Activated T-cell treated with anti-CD3 and anti-CD28 coated beads for 24 hours (primary cell): ENCODE data around the gene CSH2.
A peak's percentile ranks its signal among the peaks of the same experiment; 100 is the strongest.

Experiments
- DNase-seq: peaks from one replicate; pipeline ENCODE4 v3.0.0-alpha.2; 2020; ENCODE audit warnings: low read depth

CSH2 gene

GRCh38 chr17:63834431-63835166 is 38.9 kb downstream of the CSH2 start:
- DNase-seq: peak; percentile 38

DNA sequence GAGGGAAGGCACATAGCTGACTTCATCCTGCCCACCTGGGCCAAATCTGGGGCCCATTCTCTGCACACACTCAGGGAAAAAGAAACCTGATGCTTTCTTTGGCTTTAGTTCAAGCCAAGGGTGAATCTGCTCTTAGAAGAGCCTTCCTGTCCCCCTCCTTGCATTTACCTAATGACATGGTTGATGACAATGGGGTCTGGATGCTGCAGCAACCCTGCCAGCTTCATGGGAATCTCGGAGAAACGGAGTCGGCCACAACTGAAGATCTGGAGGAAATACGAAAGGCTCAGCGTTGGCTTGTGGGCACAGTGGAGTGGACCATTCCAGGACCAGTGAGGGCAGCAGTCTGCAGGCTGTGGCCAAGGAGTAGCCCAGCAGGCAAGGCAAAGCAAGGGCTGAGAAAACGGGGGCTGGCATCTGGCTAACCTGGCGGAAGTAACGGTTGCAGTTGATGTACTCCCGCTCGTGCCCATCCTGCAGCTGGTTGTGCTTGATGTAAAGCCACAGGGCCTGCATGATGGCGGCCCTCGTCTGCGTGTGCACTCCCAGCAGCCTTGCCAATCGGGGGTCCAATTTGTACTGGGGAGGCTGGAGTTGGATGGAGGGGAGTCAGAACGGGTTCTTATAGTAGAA is 39.6 kb downstream of the CSH2 start:
- no peak for DNase-seq

GRCh38 chr17:63833026-63833740 is 40.3 kb downstream of the CSH2 start:
- no peak for DNase-seq

GRCh38 chr17:63832455-63832854 is 41.0 kb downstream of the CSH2 start:
- no peak for DNase-seq

DNA sequence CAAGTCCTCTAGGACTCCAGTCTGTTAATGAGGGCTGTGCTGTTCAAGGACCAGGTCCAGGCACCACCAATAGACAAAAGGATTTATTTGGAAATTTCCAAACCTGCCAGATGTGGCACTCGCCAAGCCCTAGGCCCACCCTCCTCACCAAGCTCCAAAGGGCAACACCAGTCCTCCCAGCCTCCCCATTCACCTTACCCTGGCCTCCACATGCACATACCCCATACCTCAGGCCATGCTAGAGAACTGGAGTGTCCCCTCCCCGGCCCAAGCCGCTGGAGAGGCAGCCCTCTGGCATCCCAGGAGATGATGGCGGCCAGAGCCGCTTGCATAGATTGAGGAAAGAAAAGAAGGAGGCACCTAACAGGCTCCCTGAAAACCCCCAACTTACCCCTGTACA is 41.5 kb downstream of the CSH2 start:
- no peak for DNase-seq

DNA sequence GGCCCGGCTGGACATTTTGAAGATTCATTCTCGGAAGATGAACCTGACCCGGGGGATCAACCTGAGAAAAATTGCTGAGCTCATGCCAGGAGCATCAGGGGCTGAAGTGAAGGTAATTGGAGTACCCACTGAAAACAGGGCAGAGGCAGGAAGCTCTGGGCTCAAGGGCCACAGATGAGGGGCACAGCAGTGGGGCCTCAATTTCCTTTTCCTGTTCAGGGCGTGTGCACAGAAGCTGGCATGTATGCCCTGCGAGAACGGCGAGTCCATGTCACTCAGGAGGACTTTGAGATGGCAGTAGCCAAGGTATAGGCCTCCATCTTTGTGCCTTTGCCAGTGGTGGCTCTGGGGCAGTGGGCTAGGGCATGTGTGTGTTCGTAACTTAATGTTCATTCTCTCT is 42.0 kb downstream of the CSH2 start:
- no peak for DNase-seq

GRCh38 chr17:63830904-63831491 is 42.5 kb downstream of the CSH2 start:
- DNase-seq: no peak

- DNase-seq: no peak
Measured at GRCh38 chr17:63830278-63830677, 43.2 kb downstream of the CSH2 start.

GRCh38 chr17:63828936-63829335 is 44.5 kb downstream of the CSH2 start:
- DNase-seq: no peak

DNA sequence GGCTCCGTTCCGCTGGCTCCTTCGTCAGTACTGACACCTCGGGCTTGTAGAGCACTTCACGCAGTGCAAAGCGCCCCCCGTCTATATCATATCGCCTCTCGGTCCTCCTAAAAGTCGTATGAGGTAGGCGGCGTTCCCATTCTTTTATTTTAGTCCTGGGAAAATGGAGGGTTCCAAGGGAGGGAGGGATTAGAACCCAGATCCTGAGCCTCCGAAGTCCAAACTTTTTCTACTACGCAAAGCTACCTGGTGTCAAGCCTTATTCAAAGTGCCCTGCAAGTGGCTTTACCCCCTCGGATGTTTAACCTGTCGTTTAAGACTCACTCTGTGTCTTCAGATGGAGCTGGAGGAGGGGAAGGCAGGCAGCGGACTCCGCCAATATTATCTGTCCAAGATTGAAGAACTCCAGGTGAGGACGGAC is 45.7 kb downstream of the CSH2 start:
- no peak for DNase-seq

DNA sequence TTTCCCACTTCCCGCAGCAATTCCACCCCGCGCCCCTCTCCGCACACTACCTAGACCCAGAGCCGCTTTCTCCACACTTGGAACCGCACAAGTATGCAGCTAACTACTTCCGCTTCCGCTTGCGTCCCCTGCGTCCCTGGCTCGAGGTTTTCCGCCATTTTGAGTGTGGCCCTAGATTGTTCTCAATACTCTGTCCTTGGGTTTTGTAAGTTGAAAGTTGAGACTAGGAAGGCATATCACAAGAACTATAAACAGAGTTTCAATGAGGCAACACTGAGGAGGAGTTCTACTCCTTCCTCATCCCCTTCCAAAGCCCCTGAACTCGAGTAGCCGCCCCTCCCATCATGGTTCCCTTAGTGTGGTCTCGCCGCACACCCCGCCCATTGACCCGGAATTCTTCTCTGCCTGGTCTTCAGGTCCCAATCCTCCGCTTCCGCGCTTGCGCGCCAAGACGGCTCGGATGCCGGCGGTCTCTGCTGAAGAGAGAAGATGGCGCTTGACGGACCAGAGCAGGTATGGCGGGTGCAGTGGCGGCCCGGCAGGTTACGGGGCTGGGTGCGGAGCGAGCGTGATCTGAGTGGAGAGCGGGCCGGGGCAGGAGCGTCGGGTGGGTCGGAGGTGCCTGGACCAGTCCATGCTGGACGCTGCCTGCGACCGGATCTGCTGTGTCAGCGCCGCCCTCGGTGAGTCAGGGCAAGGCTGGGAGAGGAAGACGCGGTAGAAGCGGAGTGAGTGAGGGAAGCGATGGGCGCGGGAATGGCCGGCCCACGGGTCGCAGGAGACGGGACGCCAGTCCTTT is 46.3 kb downstream of the CSH2 start, which contains the start of the genes FTSJ3 and PSMC5:
Gene FTSJ3, minus strand, starts transcription at position 662 of the 799 bp plus-strand sequence. CDS start 761 bp downstream, outside the sequence.
Gene PSMC5, plus strand, starts transcription at position 430 of the 799 bp plus-strand sequence. Its CDS starts 60 bp downstream, at position 490.
- DNase-seq: peak; percentile 93

DNA sequence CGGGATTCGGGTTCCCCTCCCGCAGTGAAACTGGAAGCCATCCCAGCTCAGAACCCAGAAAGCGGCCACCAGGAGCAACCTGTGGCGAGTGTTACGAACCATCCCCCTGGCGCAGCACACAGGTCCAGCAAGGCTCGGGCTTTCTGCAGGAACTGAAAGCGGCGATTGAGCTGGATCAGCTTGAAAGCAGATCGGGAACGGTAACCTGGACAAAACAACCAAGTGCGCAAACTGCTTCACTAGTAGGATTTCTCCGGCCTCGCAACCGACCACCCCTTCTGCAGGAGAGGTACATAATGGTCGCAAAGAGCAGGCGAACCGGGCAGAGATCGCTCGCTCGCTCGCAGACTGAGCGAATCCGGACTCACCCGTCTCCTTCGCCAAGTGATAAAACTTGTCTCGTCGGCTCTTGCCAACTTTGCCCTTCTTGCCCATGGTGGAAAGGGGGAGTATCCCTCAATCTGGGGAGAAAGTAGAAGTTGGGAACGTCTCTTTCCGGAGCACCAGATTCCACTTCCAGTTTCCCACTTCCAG is 46.9 kb downstream of the CSH2 start:
- no peak for DNase-seq

DNA sequence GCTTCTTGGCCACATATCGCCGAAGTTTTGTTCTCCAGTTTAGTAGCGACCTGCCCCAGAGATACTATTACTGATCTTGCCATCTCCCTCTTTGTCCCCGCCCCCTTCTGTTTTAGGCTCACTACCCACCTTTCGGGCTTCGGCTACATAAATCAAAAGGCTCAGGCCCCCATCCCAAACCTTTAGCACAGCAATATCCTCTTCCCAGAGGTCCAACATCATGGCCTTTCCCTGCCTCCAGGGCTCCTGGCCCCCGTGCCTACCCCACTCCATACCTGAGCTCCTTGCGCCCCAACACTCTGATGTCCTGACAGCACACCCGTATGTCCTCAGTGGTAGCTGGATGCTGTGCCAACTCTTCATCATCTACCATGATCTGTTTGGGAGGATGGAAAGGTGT is 49.1 kb downstream of the CSH2 start:
- DNase-seq: no peak

GRCh38 chr17:63823659-63824331 is 49.7 kb downstream of the CSH2 start:
- DNase-seq: no peak

- DNase-seq: no peak
Measured at GRCh38 chr17:63822537-63822936, 50.9 kb downstream of the CSH2 start.
